Testis (tissue), 3 donors: ENCODE data around the gene C1QL2. TPM values are rescaled to one million over a fixed set of nuclear protein-coding genes. Genes with fewer than 3 reads are reported as not detected.

Source experiments
- DNase-seq: peaks from one replicate; pipeline ENCODE4 v3.0.0-alpha.2; 2019
- H3K27ac ChIP-seq, 2 donors: fragments of 200-600 bp; sonication (generic); one replicate each; pipeline ENCODE4 v1.5.1; 2019
- H3K27me3 ChIP-seq: fragments of 200-600 bp; sonication (generic); one replicate; pipeline ENCODE4 v1.5.1; 2019
- H3K36me3 ChIP-seq: fragments of 200-600 bp; sonication (generic); one replicate; pipeline ENCODE4 v1.5.1; 2017; ENCODE audit warnings: low read depth; ENCODE audit errors: missing control alignments
- H3K4me1 ChIP-seq: fragments of 200-600 bp; sonication (generic); one replicate; pipeline ENCODE4 v1.5.1; 2019
- H3K4me3 ChIP-seq, 2 donors: fragments of 200-600 bp; sonication (generic); one replicate each; pipeline ENCODE4 v1.5.1; 2017 to 2019
- H3K9me3 ChIP-seq: fragments of 200-600 bp; sonication (generic); one replicate; pipeline ENCODE4 v1.5.1; 2017
- CTCF ChIP-seq, 3 experiments: fragments of 450-650 bp in 2 of 3; fragments of 200-600 bp in 1 of 3; sonication (generic) in 1 of 3; IDR thresholded peaks; one replicate each; pipeline ENCODE4 v1.5.1; 2016 to 2019; ENCODE audit warnings: antibody characterized with exemption in 3 of 3, mild to moderate bottlenecking in 2 of 3, moderate library complexity in 1 of 3
- POLR2A ChIP-seq: fragments of 450-650 bp; IDR thresholded peaks from one replicate; pipeline ENCODE4 v1.6.1; 2017; ENCODE audit warnings: antibody characterized with exemption, mild to moderate bottlenecking, moderate library complexity
- WGBS, 2 donors: methylation state at CpG; one replicate each; pipeline ENCODE4 v1.1.5; 2018; 5-methylcytosine and 5-hydroxymethylcytosine counted together
- intact Hi-C: fragments of 100-400 bp; cut with DNase I; formaldehyde crosslinking; loops from one replicate; pipeline ENCODE4 v1.15.1; 2023; ENCODE audit warnings: low total_unique reads
- polyA plus RNA-seq: library from polyadenylated mRNA; stranded (reverse); fragments of 350-450 nt; fragmentation: Illumina TruSeq; extraction: RNeasy Lipid Tissue Mini Kit (QIAGEN cat#74804); gene quantifications from one replicate; pipeline ENCODE4 v1.2.3, GENCODE V29; 2014; ENCODE audit warnings: low read depth, low replicate concordance; ENCODE audit not compliant: insufficient read depth
- total RNA-seq, 2 donors: library from RNA; depleted of rRNA; stranded (reverse); fragments of >200 nt; gene quantifications; one replicate each; pipeline ENCODE4 v1.2.3, GENCODE V29; 2016

The C1QL2 gene
- total and polyA plus RNA-seq, 3 donors from 2014 or later = 0.55 to 1.2 TPM; not detected in 1

GRCh38 chr2:119174216-119174992 lies 15.9 kb upstream of the C1QL2 start:
- H3K36me3 ChIP-seq = no peaks in the 10 kb centered on the region
- no peak overlapping the region for H3K4me3 ChIP-seq
- 57 to 63% methylated on average over 18 to 22 of the region's 22 CpGs for WGBS, 2 donors
- TF ChIP-seq CTCF (IDR thresholded peaks at IDR 0.05) (peak; percentile 45 to 77 (median 73)), POLR2A (no peak)
- H3K9me3 ChIP-seq = no peaks in the 10 kb centered on the region
- intact Hi-C loops = no loop called here
- no peak overlapping the region for H3K27ac ChIP-seq
- no peaks in the 10 kb centered on the region for H3K4me1 ChIP-seq
- H3K27me3 ChIP-seq = no peaks in the 10 kb centered on the region
- peak; percentile 65 for DNase-seq

- Histone ChIP-seq H3K4me3 (no peak overlapping the region), H3K4me1 (no peaks in the 10 kb centered on the region), H3K9me3 (no peaks in the 10 kb centered on the region), H3K27ac (no peak overlapping the region), H3K36me3 (no peaks in the 10 kb centered on the region), H3K27me3 (no peaks in the 10 kb centered on the region)
- DNase-seq = no peak
- no peak for TF ChIP-seq POLR2A
- intact Hi-C loops = no loop called here
- 84 to 91% methylated on average over 12 to 14 of the region's 14 CpGs for WGBS, 2 donors
Measured at GRCh38 chr2:119173556-119174060, 15.1 kb upstream of the C1QL2 start.

GRCh38 chr2:119170504-119170903 lies 12.0 kb upstream of the C1QL2 start:
- DNase-seq = no peak
- intact Hi-C loops = no loop called here
- whole genome bisulfite sequencing, 2 donors = 66 to 76% methylated on average over 11 to 16 of the region's 16 CpGs
- TF ChIP-seq POLR2A = no peak
- TF ChIP-seq CTCF (IDR thresholded peaks at IDR 0.05) = no peak
- Histone ChIP-seq H3K27me3 (no peaks in the 10 kb centered on the region), H3K4me3 (no peak overlapping the region), H3K36me3 (no peaks in the 10 kb centered on the region), H3K4me1 (no peaks in the 10 kb centered on the region), H3K27ac (no peak overlapping the region), H3K9me3 (no peaks in the 10 kb centered on the region)

GRCh38 chr2:119169717-119170116 lies 11.2 kb upstream of the C1QL2 start:
- 83 to 89% methylated on average over 8 to 10 of the region's 10 CpGs for WGBS, 2 donors
- no peak for DNase-seq
- no peaks in the 10 kb centered on the region for H3K36me3 ChIP-seq
- H3K9me3 ChIP-seq = no peaks in the 10 kb centered on the region
- TF ChIP-seq CTCF (IDR thresholded peaks at IDR 0.05) (no peak), POLR2A (no peak)
- H3K27me3 ChIP-seq = no peaks in the 10 kb centered on the region
- intact Hi-C loops = no loop called here
- H3K4me3 ChIP-seq = no peak overlapping the region
- no peaks in the 10 kb centered on the region for H3K4me1 ChIP-seq
- no peak overlapping the region for H3K27ac ChIP-seq

GRCh38 chr2:119160361-119160990 lies 1.9 kb upstream of the C1QL2 start:
- DNase-seq = no peak
- Histone ChIP-seq H3K4me1 (peaks cover 6% of the 10 kb centered on the region), H3K9me3 (no peaks in the 10 kb centered on the region), H3K4me3 (no peak overlapping the region), H3K36me3 (no peaks in the 10 kb centered on the region), H3K27ac (no peak overlapping the region), H3K27me3 (no peaks in the 10 kb centered on the region)
- WGBS, 2 donors = 61 to 63% methylated on average over 9 of the region's 9 CpGs
- intact Hi-C loops = no loop called here
- TF ChIP-seq POLR2A (no peak), CTCF (IDR thresholded peaks at IDR 0.05) (no peak)
